VCaP (cell line): ENCODE data around the gene GPR61.

ENCODE experiments used
- H3K27ac ChIP-seq: fragments of 450-650 bp; 2 replicates; pipeline ENCODE4 v1.5.1; 2017
- CTCF ChIP-seq: fragments of 450-650 bp; conservative IDR thresholded peaks from 2 replicates; pipeline ENCODE4 v1.5.1; 2017; ENCODE audit warnings: mild to moderate bottlenecking, moderate library complexity

The GPR61 gene

GRCh38 chr1:109493805-109494539, 45.7 kb upstream of the GPR61 start, which contains the start of gene CYB561D1:
Gene CYB561D1, plus strand, starts transcription at chr1:109494094. Its CDS starts 46 bp downstream, at chr1:109494140.
- peak; percentile 98 for TF ChIP-seq CTCF
- peak within 1 kb of the TSS; percentile 56 for H3K27ac ChIP-seq

GRCh38 chr1:109495738-109496137, 43.9 kb upstream of the GPR61 start:
- no peak overlapping the region for H3K27ac ChIP-seq
- no peak for TF ChIP-seq CTCF

- TF ChIP-seq CTCF, result no peak
- no peak overlapping the region for H3K27ac ChIP-seq
Measured at GRCh38 chr1:109497449-109498160, 42.1 kb upstream of the GPR61 start.

GRCh38 chr1:109498161-109498801, 41.4 kb upstream of the GPR61 start:
- no peak overlapping the region for H3K27ac ChIP-seq
- peak; percentile 74 for TF ChIP-seq CTCF

GRCh38 chr1:109499081-109499480, 40.6 kb upstream of the GPR61 start:
- peak overlapping the region; percentile 50 for H3K27ac ChIP-seq
- no peak for TF ChIP-seq CTCF

- H3K27ac ChIP-seq, result peak overlapping the region; percentile 50
- TF ChIP-seq CTCF, result peak; percentile 65
Measured at GRCh38 chr1:109499661-109500536, 39.8 kb upstream of the GPR61 start.
